ENCODE results near the gene BFSP2.
A peak's percentile ranks its signal among the peaks of the same experiment; 100 is the strongest.
"Not testable (repeated sequence)": the region's sequence is repeated elsewhere in the genome, so short reads cannot be mapped to it uniquely, and the experiment has no call there.

Gene BFSP2

DNA sequence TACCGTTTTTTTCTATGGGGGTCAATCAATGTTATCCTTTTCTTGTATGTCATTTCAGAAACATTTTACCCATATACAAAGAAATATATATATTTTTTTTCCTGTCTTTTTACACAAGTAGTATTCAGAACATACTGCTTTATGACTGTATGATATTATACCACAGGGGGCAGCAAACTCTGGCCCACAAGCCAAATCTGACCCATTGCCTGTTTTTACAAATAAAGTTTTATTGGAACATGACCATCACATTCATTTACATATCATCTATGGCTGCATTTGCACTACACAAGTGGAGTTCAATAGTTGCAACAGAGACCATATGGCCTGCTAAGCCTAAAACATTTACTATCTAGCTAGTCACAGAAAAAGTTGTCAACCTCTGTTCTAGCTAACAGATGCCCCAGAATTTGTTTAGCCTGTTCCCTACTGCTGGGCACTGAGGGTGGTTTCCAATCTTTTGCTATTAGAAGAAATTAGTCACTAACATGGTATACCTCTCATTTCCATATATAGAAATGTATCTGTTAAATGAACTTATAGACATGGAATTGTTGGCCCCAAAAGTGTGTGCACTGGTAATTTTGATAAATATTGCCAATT is 57.7 kb downstream of the BFSP2 start:
- DNase-seq (ENCODE audit: low spot score): no peak

DNA sequence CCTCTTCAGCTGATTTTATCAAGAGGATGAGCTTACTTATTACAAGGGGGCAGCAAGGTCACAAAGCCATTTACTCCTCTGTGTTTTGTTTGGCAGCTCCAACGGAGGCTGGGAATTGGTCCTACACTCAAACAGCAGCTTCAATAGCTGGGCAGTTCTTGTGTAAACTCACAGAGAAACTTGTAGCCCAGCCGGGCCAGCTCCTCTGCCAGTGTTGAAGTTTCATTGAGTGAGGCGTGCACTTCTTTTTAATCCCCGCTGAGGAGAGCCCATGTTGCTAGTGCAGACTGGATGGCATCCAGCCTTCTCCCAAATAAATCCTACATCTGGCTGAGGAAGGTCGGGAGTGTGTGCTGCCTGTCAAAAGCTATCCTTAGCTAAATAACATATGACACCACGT is 59.5 kb downstream of the BFSP2 start:
- DNase-seq (ENCODE audit: low spot score): no peak

DNA sequence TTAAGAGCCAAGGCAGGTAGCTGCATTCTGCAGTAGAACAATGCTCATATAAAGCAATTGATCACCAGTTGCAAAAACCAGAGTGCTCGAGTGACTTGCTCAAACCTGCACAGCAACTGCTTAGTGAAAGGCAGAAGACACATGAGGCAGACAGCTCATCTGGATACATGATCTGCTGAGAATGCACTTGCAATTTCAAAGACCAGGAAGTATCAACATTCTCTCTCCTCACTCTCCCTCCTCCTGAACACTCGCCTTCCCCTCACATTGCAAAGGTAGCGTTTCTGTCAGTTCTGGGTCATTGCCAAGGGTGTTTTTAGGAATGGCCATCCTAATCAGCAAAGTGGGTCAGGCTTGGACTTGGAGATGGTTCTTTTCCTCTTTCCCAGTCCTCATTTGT is 61.0 kb downstream of the BFSP2 start:
- DNase-seq (ENCODE audit: low spot score): no peak

DNA sequence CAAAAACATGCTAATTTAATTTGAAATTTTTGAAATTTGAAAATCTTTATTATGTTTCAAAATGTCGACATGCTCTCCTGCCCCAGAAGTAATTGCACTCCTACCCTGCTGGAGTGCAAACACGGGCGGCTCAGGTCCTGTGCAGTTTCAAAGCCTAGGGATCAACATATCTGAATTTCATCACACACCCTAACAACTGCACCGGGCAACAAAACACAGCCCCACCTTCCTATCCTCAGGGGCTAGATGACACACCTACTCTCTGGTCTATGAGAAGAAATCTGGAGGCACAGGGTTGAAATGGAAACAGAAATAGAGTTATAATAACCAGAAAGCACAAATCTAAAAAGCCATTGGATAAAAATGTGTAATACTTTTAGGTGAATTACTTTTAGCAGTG is 61.4 kb downstream of the BFSP2 start:
- no peak for DNase-seq (ENCODE audit: low spot score)

DNA sequence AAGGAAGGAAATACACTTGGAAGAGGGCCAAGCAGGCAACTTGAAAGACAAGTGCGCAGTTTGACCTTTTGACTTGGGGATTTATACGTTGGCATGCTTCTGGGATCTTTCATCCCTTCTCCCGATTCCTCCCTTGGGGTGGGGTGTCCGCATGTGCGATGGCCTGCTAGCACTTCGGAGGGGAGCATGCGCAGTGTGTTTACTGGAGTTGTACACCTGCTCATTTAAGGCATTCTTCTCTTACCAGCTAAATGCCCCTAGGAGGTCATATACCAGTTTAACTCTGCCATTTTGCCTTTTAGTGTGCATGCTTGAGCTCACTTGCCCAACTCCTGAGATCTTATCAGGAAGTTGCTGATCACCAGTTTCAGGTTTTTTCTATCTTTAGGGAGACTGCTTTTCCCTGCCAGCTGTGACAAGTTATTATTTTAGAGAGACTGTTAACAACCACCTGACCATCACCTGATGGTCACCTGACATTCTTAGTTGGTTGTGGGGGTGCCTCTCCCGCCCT is 63.5 kb downstream of the BFSP2 start:
- no peak for DNase-seq (ENCODE audit: low spot score)

DNA sequence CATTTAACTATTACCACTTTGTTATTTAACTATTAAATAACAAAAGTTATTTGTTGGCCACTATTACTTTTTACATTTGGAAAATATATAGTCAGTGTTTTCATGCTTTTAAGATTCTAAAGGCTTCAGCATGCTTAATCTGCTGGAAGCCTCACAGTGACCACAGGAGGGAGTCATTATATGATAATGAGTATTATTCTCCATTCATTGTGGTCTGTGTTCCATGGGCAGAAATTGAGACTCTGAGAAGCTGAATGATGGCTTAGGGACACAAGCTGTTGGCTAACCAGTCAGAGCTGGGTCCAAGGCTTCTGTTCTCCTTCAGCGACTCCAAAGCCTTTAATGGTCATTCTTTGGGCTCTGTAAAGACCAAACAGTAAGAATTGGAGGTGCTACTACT is 64.7 kb downstream of the BFSP2 start:
- peak; percentile 60 for DNase-seq (ENCODE audit: low spot score)

DNA sequence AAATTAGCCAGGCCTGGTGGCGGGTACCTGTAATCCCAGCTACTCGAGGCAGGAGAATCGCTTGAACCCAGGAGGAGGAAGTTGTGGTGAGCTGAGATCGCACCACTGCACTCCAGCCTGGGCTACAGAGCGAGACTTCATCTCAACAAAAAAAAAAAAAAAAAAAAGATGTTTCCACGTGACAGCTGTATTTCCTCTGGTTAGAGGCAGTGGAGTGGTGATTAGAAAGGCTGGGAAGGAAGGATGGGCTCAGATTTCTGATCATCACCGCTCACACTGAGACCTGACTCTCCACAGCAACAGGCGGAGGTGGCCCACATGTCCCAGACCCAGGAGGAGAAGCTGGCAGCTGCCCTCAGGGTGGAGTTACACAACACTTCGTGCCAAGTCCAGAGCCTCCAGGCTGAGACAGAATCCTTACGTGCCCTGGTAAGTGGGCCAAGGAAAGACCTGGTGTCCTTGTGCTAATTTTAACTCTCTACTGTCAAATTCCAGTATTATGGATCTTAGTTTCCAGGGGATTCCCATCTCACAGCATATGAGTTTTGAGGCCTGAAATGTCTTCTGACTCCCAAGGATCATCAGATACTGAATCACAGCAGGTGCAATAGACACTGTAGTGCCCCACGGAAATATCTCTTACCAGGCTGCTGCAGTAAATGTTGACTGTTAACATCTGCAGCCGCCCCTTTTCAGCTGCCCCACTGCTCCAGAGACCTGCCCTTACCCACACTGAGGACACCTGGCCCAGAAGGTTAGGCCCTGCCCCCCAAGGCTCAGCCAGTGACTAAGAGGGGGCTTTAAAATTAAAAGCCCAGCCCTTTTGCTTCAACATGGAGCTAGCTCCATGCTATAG is 66.9 kb downstream of the BFSP2 start:
- DNase-seq (ENCODE audit: low spot score): no peak

DNA sequence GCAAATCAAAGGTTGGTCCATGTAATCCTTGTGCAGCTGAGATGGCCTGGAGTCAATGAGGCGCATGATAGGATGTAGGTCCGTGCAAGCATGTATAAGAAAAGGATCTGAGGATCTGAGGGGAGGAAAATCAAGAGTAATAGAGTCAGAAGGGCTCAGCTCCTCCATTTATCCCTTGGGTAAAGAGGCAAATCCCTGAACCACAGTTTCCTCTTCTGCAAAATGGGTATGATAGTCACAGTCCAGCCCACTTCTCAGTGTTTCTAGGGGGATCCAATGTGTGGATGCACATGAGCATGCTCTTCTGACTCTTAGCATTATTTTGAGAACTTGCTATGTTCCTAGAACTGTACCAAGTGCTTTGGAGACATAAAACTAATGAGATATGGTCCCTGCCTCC is 67.9 kb downstream of the BFSP2 start:
- DNase-seq (ENCODE audit: low spot score): no peak

DNA sequence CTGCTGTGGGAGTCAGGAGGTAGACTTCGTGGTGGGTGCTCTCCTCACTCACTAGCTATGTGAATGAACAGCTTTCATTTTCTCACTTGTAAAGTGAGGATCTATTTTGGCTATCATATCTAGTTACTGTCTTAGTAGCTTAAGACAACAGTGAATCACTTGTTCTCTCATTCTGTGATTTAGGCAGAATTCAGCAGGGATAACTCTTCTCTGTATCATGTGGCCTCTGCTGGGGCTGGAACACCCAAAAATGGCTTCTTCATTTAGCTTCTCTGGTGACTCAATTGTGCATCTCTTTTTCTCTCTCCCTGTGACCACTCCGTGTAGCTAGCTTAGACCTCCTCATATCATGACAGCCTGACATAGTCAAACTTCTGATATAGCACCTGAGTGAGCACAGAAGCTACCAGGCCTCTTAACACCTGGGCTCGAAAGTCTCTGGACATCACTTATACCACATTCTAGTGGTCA is 68.4 kb downstream of the BFSP2 start:
- DNase-seq (ENCODE audit: low spot score): no peak

DNA sequence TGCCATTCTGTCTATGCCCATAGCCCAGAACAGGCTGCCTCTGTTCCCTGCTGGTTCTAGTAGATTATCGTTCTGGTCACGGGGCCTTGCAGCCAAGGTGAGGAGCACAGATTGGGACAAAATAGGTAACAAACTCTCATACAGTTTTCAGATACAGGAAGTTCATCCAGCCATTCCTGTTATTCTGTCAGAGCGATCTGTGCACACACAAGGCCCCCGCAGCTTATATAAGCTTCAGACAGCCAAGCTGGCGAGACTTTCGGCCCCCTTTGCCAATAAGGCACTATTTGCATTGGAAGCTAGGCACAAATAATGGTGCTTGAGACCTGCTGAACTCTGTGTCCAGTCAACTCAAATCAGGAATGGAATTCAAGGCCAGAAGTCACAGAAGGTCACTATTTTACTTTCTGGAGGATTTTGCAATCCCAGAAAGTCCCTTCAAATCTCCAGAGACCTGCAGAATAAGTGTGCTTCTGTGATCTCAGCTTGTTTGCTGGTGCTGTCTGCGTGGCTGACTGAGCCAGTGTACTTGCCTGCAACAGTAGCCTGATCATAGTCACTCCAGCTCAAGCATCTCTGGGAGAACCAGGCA is 69.4 kb downstream of the BFSP2 start:
- DNase-seq (ENCODE audit: low spot score): no peak

DNA sequence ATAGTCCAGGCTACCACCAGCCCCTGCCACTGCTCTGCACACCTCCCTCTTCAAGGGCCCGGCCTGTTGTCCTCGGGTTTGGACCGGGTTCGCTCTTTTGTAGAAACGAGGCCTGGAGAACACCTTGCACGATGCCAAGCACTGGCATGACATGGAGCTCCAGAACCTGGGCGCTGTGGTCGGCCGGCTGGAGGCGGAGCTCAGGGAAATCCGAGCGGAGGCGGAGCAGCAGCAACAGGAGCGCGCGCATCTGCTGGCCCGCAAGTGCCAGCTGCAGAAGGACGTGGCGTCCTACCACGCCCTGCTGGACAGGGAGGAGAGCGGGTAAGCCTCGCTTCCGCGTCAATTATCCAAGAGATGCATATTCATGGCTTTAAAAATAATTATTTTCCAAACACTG is 72.4 kb downstream of the BFSP2 start:
- no peak for DNase-seq (ENCODE audit: low spot score)

DNA sequence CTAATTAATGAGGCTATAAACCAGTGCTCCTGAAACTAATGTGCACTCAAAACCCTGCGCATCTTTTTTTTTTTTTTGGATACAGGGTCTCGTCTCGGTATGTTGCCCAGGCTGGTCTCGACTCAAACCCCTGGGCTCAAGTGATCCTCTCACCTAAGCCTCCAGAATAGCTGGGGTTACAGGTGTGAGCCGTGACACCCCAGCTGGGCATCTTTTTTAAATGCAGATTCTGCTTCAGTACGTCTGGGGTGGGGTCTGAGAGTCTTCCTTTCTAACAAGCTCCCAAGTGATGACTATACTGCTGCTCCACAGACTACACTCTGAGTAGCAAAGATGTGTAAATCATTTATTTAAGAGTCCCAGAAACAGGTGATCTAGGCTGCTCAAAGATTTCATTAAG is 73.0 kb downstream of the BFSP2 start:
- no peak for DNase-seq (ENCODE audit: low spot score)

DNA sequence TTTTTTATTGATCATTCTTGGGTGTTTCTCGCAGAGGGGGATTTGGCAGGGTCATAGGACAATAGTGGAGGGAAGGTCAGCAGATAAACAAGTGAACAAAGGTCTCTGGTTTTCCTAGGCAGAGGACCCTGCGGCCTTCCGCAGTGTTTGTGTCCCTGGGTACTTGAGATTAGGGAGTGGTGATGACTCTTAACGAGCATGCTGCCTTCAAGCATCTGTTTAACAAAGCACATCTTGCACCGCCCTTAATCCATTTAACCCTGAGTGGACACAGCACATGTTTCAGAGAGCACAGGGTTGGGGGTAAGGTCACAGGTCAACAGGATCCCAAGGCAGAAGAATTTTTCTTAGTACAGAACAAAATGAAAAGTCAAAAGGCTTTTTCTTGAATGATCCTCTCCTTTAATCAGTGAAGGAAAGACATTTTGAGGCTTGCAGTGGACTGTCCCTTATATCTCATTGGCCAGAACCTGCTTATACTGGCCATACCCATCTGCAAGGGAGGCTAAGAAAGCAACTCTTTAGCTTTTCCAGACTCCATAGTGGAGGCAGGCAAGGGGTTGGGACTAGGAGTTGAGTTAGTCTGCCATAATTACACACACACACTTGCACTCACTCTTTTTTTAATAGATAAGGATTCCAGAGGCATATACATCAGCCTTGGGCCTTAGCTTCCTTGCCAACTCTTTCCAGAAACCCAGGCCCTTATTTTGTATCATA is 73.8 kb downstream of the BFSP2 start:
- DNase-seq (ENCODE audit: low spot score): not testable (repeated sequence)

DNA sequence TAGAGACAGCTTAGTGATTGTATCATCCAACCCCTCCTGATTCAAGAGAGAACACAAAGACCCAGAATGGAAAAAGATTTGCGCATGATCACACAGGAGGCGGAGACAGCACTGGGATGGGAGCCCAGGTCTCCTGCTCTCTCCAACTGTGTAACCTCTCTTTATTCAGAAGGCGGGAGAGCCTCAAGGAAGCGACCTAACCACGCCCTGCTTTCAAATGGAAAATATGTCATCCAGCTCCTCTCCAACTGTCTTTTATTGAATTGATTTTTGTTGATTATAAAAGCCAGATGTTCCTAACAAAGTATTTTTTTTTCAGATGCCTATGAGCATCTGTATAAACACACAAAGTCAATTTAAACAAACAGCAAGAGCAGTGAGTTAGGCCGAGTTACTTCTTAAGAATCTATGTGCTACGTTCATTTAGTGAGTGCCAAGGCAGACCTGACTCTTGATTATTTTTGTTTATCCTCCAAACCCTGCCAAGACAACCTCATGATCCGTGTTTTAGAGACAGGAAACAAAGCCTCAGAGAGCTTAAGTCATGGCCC is 74.5 kb downstream of the BFSP2 start:
- DNase-seq (ENCODE audit: low spot score): peak; percentile 58

DNA sequence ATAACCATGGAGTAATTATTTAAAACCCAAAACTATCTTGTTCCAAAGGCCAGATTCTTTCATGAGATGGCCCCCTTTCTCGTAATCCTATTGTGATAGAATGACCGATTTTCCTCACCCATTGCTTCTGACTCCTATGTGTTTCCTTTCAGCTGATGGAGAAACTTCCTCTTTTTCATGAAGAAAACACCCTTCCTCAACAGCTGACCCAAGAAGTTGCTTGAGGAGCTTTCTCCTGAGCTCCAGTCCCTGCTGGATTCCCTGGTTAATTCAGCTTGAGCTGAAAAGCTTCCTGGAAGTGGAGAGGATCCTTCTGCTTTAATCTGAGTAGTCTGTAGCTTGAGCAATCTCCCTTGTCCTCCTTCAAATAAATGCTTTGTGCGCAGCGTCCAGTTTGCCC is 75.0 kb downstream of the BFSP2 start:
- DNase-seq (ENCODE audit: low spot score): no peak

DNA sequence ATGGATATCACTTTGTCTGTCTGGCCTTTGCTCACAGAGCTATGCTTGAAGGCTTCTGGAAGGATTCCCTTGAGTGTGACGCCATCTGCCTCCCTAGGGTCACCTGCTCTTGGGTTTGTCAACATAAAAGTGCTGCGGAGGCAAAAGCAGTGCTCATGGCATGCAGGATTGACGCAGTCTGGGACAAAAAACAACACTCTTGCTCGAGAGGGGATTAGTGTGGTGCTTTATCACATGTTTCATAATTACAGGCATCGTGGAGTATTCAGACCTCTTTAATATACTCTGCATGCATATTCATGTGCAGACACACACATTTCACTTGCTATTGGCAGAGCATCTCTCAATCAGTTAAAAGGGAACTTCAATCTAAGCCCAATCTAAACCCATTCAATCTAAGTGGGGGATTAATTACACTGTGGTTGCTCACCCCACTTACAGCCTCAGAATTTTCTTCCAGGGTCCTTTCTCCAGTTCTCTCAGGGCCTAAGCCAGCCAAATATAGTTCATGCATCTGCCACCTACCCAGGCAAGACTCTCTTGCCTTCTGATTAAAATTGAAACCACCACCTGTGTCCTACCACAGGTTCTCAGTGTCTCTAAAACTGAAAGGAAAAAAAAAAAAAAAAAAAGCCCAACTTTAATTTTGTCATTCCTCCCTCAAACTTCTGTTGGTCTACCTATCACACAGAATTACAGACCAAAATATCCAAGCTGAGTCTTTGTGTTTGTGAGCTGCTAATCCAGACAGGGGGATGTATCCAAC is 75.6 kb downstream of the BFSP2 start:
- no peak for DNase-seq (ENCODE audit: low spot score)

DNA sequence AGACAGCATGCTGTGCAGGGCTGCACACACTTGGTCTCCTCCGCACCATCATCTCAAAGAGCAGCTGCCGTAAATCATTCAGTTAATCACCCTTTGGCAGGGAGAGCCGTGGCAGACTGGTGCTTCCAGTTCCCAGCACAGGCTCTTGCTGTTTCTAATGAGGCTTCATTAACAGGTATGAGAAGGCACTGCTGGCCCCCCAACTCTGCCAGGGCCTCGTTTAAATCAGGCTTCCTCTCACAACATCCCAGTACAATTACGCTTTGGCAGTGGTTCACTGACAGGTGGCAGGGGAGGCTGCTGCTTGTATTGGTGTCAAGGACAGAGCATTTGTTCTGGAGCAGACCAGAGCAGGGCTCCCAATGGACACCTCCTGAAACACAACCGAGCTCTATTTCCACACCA is 77.1 kb downstream of the BFSP2 start:
- no peak for DNase-seq (ENCODE audit: low spot score)

DNA sequence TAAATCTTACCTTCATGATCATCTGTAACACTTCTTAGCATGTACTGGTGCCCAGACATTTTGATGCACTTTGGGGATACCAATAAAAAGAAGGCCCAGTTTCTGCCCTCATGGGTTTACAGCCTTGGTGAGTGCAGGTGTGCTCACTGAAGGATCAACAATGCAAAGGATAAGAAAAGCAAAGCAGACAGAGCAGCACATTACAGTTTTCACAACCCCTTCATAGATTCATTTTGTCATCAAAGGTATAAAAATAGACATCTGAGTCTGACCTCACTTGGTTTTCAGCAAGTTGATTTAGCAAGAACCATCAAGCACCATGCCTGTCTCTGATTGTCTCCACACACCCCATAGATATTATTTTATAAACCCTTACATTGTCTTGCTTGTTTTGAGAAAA is 77.6 kb downstream of the BFSP2 start:
- DNase-seq (ENCODE audit: low spot score): no peak

DNA sequence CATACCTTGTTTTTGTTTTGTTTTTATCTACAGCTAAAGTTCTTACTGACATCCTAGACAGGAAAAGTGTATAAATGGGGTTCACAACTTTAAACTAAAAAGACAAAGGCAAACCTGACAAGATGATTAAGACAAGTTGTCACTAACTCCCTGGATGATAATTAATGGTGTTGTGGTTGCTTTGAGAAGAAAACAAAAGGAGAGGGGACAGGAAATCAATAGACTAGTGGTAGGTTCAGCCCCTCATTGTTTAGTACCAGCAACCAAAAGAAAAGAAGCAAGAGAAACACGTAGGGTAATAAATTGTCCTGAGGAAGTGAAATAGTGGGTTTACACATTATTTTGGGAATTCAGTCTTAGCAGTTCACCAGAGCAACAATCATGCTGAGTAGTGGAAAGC is 78.8 kb downstream of the BFSP2 start:
- DNase-seq (ENCODE audit: low spot score): no peak

DNA sequence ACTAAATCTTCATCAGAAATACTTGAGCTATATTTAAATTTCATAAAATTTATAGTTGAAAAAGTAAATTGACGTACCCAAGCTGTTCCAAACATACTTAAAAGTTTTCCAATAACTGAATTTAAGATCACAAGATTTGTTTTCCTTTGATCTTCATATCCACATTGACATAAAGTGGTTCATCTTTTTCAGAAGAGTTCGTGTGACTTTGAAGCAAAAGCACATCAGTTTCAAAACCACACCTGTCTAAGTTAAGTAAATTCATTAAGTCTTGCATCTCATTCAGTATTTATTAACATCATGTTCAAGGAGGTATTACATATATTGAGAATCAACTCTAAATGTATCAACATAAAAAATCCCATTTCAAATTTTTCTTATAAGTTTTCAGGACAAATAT is 79.5 kb downstream of the BFSP2 start:
- no peak for DNase-seq (ENCODE audit: low spot score)

DNA sequence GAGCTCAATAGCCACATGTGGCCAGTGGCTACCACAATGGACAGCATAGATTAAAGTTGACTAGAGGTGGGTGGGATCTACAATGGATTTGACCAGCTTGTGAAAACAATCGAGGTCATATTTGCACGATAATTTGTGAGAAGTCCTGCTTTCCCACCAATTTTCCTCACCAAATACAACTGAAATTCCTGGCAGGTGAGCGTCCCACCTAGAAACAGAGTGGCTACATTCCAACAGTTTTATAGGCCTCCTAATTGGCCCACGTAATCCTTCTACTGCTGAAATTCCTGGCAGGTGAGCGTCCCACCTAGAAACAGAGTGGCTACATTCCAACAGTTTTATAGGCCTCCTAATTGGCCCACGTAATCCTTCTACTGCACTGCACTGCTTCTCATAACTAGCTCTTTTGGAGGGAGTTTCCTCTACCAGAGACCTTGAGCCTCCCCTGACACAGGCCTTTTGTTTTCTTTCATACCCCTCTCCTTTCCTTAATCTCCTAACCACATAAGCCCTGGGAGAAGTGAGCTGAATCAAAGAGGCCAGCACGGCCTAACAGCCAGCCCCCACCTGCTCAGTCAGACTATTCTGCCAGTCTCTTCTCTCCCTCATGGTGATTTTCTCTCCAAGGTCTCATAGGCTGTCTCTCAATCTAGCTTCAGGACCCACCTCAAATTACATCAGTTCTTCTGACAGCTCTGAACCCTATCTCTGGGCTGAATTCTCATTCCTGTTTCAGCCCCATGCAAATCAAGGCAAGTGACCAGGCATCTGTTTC is 80.2 kb downstream of the BFSP2 start:
- no peak for DNase-seq (ENCODE audit: low spot score)

Measured in AG08395 (cell line).